GM18868 (cell line): ENCODE results near the gene WFS1.
A peak's percentile ranks its signal among the peaks of the same experiment; 100 is the strongest.

Experiments
- ATAC-seq: cut with Tn5 transposase; IDR thresholded peaks from one replicate; pipeline ENCODE4 v1.9.1; 2021; ENCODE audit warnings: mild to moderate bottlenecking, moderate library complexity; ENCODE audit not compliant: unreplicated experiment

The WFS1 gene

GRCh38 chr4:6269616-6270511 is at the start of gene WFS1:
TSS of gene WFS1 (plus strand) at chr4:6269850. CDS start at chr4:6277456, 7,606 bp downstream.
- peak; percentile 100 for ATAC-seq

DNA sequence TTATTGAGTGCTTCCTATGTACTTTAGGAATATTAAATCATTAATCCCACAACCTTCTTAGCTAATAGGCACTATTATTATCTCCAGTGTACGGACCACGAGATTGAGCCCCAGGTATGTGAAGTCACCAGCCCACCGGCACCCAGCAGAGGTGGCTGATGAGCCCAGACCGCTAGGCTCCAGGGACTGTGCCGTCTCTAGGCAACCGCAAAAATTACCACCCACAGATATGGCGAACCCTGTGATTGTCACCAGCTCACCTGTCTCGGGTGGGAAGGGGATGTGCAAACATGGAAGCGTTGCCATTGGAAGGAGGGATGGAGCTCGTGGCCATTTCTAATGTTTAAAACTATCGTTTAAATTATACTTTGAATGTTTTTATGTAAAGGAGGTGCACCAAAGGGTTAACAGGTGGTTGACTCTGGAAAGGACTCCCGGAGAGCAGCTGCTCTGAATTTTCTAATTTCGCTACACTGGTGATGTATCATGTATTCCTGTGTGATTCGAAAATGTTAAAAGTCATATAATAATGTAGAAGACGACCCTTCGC is 48.3 kb upstream of the WFS1 start:
- no peak for ATAC-seq

GRCh38 chr4:6221851-6222760 is 47.5 kb upstream of the WFS1 start:
- ATAC-seq = no peak

GRCh38 chr4:6222761-6223292 is 46.8 kb upstream of the WFS1 start:
- no peak for ATAC-seq

DNA sequence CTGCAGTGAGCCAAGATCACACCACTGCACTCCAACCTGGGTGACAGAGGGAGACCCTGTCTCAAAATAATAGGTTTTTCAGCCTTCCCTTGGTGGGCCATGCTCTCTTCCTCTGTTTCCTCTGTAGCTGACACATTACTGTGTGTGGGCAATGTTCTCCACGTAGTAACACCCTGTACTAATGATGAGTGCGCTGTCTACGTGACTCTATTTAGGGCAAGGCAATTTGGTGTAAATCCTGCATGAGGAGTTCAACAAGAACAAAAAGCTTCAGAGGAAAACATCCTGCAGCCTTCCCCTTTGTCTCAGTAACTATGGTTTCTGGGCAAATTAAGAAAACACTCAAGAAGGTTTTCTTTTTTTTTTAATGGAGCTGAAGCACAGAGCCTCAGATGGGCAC is 44.9 kb upstream of the WFS1 start:
- ATAC-seq = no peak

DNA sequence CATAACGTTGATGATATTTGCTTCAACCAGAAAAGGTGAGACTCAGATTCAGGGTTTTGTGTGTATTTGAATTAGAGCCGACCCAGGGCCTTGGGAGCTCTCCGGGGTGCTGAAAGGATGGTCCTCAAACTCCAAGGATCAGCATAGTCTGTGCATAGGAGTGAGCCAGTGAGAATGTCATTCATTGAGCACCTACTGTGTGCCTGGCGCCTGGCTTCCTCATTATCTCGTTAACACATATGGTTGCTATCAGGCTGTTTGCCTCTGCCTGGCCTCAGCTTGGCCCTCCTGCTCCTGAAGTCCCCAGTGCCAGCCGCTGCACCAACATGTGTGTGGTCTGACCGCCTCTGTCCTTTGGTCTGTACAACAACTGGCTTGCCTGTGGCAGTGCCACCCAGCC is 44.2 kb upstream of the WFS1 start:
- ATAC-seq = no peak

DNA sequence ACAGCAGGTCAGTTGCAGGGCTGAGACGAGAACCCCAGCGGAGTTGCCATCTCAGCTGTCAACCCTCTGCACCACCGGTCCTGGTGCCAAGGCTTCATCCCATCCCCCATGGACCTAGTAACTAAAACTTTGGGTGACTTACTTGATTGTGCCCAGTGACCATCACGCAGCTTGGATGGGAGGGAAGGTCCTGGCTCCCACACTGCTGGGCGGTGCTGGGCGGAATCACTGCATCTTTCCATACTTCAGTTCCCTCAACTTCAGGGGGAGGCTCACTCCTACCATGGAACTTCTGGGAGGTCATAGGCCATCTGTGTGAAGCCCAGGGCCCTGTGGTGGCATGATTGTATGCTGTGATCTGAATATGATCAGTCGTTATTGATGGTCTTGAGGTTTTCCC is 43.1 kb upstream of the WFS1 start:
- no peak for ATAC-seq

GRCh38 chr4:6227412-6228157 is 42.1 kb upstream of the WFS1 start:
- ATAC-seq = no peak

DNA sequence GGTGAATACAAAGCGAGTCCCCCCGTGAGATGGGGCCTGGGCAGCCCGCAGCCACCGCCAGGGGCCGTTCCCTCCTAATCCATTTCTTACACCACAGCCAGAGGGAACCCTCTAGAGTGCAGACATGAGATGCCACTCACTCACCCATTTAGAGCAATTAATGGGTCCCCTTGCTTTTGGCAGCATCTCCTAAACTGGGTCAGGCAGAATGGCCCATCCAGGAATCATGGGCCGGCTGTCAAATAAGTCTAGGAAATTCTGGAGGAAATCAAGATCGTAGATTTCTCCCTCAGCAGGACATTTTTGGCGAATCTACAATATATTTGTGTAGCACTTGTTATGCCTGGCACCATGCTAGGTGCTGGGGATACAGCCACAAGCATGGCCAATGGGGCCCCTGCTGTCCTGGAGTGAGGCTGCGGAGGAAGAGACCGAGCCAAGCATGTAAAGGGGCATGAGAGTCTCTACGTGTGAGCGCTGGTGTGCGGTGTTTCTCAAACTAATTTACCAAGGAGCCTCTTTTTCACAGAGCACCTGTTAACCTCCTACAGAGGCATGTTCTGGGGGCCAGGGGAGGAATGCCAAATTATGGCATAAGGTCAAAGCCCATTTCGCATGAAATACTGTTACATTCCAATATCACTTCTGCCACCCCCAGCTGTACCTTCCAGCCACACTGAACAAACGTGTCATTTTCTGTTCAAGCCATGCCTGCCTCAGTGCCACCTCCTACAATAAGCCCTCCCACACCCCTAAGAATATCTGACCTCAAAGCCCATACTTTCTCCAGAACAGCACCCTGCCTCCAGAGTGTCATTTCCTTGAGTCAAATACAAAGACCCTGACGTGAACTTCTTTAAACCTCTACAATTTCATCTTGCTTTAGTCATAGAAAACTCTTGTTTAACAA is 41.2 kb upstream of the WFS1 start:
- no peak for ATAC-seq

DNA sequence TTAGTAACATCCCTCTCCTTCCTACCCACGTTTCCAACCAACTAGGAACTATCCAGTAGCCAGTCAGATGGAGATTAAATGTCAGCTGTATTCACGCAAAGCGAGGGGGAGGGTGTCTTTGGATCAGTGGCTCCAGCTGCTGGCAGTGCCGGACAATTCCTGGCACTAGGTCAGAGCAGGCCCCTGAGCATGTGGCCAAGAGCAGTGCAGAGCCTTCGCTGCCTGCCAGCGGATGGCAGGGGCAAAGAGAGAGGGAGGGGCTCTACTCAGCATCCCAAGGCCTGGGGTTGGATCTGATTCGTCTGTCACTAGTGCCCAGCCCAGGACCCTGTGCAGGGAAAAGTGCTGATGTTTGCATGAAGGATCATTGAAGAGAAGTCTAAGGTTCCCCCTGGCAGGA is 40.6 kb upstream of the WFS1 start:
- no peak for ATAC-seq

- no peak for ATAC-seq
Measured at GRCh38 chr4:6229671-6230501, 39.8 kb upstream of the WFS1 start.

GRCh38 chr4:6230502-6230785 is 39.2 kb upstream of the WFS1 start:
- no peak for ATAC-seq

DNA sequence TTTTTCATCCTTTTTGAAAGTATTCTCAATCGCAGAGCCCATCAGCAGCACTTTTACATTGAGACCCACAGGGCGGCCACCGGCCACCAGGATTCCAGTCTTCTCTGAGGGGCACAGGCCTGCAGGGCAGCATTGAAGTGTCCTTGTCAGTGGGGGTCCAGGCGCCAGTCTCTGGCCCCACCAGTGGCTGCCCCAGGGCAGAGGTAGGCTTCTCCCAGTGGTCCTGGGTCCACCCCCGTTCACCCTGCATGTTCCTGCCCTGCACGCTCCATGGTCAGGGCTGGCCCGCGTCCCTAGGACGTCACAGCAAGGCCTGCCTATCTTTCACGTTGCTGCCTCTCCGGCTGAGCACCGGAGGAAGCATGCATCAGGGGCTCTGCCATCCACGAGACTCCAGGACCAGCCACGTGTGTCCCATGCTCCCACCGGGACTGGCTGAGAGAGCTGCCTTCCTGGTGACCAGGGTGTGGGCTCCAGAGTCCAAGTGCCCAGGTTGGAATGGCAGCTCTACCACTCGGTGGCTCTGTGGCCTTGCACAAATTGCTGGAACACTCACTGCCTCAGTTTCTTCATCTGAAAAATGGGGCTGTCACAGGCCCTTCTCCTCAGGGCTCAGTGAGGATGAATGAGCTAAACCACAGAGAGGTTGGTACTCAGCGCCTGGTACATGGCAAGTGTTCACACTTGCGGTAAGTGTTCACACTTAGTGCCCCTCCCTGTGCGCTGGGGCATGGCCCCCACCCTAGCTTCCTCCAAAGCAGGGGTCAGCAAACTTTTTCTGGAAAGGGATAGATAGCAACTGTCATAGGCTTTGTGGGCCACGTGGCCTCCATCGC is 38.6 kb upstream of the WFS1 start:
- no peak for ATAC-seq

DNA sequence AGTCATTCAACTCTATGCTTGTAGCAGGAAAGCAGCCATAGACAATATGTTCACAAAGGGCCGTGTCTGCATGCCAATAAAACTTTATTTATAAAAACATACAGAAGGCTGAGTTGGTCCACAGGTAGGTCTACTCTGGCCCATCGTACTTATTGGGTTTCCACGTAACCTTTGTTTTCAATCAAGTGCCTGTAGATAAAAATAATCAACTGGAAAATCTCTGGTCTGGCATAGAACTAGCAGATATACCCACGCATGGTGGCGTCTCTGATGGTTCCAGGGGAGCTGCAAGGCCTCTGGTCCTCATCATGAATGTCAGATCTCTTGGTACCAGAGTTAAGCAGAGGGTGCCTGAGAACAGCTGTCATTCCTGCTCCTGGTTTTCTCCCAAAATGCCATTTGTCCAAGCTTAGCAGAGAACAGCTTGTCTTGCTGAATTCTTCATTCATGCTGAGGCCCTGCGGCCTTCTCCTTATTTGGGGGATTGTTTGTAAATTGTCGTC is 37.9 kb upstream of the WFS1 start:
- no peak for ATAC-seq

- no peak for ATAC-seq
Measured at GRCh38 chr4:6232836-6233785, 36.5 kb upstream of the WFS1 start.

DNA sequence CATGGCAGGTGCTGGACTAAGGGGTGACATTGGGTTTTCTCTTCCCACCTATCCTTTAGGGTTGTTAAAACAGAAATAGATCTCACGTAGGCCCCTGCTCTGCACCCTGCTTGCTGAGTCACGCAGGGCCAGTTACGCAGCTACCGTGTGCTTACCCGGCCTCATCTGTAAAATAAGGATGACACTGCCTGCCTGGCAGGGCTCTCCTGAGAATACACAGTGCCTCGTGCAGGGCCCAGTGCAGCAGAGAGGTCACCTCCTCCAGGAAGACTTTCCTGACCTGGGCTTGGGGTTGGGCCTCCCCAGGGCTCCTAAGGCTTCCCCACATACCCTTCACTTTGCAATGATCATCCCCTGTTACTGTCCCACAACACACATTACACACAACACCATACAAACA is 35.7 kb upstream of the WFS1 start:
- ATAC-seq = no peak

- ATAC-seq = no peak
Measured at GRCh38 chr4:6235012-6235411, 34.6 kb upstream of the WFS1 start.
